Neural progenitor cell (in vitro differentiated cells): ENCODE results near the gene TAGAP. TPM values are rescaled to one million over a fixed set of nuclear protein-coding genes. Genes with fewer than 3 reads are reported as not detected.

Experiments
- DNase-seq: peaks from one replicate; pipeline ENCODE4 v3.0.0-alpha.2; 2016; ENCODE audit warnings: low spot score
- H2AFZ ChIP-seq: fragments of 200-600 bp; sonication (generic); replicated peaks from 2 replicates; pipeline ENCODE4 v1.6.1; 2016; ENCODE audit warnings: antibody characterized with exemption
- H3F3A ChIP-seq: fragments of 200-600 bp; sonication (generic); 2 replicates; pipeline ENCODE4 v1.6.1; 2016; ENCODE audit warnings: antibody characterized with exemption, low read depth
- H3K27ac ChIP-seq: fragments of 200-600 bp; sonication (generic); 2 replicates; pipeline ENCODE4 v1.5.1; 2016; ENCODE audit warnings: mild to moderate bottlenecking
- H3K27me3 ChIP-seq: fragments of 200-600 bp; sonication (generic); 2 replicates; pipeline ENCODE4 v1.6.1; 2016; ENCODE audit warnings: mild to moderate bottlenecking, moderate library complexity
- H3K36me3 ChIP-seq: fragments of 200-600 bp; sonication (generic); 2 replicates; pipeline ENCODE4 v1.5.1; 2016
- H3K4me1 ChIP-seq: fragments of 200-600 bp; sonication (generic); 2 replicates; pipeline ENCODE4 v1.6.1; 2016; ENCODE audit warnings: mixed run types
- H3K4me2 ChIP-seq: fragments of 200-600 bp; sonication (generic); 2 replicates; pipeline ENCODE4 v1.6.1; 2016
- H3K4me3 ChIP-seq: fragments of 200-600 bp; sonication (generic); 2 replicates; pipeline ENCODE4 v1.5.1; 2016
- H3K79me2 ChIP-seq: fragments of 200-600 bp; sonication (generic); 2 replicates; pipeline ENCODE4 v1.6.1; 2016; ENCODE audit warnings: low read depth
- H3K9ac ChIP-seq: fragments of 200-600 bp; sonication (generic); 2 replicates; pipeline ENCODE4 v1.6.1; 2016
- H3K9me3 ChIP-seq: fragments of 200-600 bp; sonication (generic); 2 replicates; pipeline ENCODE4 v1.5.1; 2016; ENCODE audit warnings: low read depth
- H4K20me1 ChIP-seq: fragments of 200-600 bp; sonication (generic); 2 replicates; pipeline ENCODE4 v1.6.1; 2016; ENCODE audit warnings: low read depth
- H3K27ac Mint-ChIP-seq: 3 replicates; pipeline ENCODE4 v1.8.0; 2021; ENCODE audit warnings: mixed read lengths
- H3K27me3 Mint-ChIP-seq: 2 replicates; pipeline ENCODE4 v1.8.0; 2022; ENCODE audit warnings: low read depth, mild to moderate bottlenecking, inconsistent platforms, moderate library complexity, mixed read lengths; ENCODE audit not compliant: insufficient read depth
- H3K36me3 Mint-ChIP-seq: 3 replicates; pipeline ENCODE4 v1.8.0; 2021; ENCODE audit warnings: mixed read lengths
- H3K4me1 Mint-ChIP-seq: 3 replicates; pipeline ENCODE4 v1.8.0; 2021; ENCODE audit warnings: mixed read lengths
- H3K4me3 Mint-ChIP-seq: 3 replicates; pipeline ENCODE4 v1.8.0; 2021; ENCODE audit warnings: mild to moderate bottlenecking, moderate library complexity, mixed read lengths
- H3K9me3 Mint-ChIP-seq: 3 replicates; pipeline ENCODE4 v1.8.0; 2020; ENCODE audit warnings: mixed read lengths
- CTCF ChIP-seq: fragments of 200-600 bp; sonication (generic); IDR thresholded peaks from 2 replicates; pipeline ENCODE4 v1.5.1; 2017; ENCODE audit warnings: antibody characterized with exemption, mild to moderate bottlenecking
- EZH2 ChIP-seq: fragments of 200-600 bp; sonication (generic); IDR thresholded peaks from 2 replicates; pipeline ENCODE4 v1.6.1; 2017; ENCODE audit warnings: antibody characterized with exemption, mild to moderate bottlenecking, moderate library complexity
- EZH2phosphoT487 ChIP-seq: fragments of 200-600 bp; sonication (generic); IDR thresholded peaks from 2 replicates; pipeline ENCODE4 v1.6.1; 2017; ENCODE audit warnings: antibody characterized with exemption
- total RNA-seq: library from RNA; depleted of rRNA; stranded (reverse); fragments of >200 nt; gene quantifications from 2 replicates; pipeline ENCODE4 v1.2.3, GENCODE V29; 2015; ENCODE audit warnings: low replicate concordance

TAGAP gene
- total RNA-seq, 1 donor from 2014 or later: not detected

DNA sequence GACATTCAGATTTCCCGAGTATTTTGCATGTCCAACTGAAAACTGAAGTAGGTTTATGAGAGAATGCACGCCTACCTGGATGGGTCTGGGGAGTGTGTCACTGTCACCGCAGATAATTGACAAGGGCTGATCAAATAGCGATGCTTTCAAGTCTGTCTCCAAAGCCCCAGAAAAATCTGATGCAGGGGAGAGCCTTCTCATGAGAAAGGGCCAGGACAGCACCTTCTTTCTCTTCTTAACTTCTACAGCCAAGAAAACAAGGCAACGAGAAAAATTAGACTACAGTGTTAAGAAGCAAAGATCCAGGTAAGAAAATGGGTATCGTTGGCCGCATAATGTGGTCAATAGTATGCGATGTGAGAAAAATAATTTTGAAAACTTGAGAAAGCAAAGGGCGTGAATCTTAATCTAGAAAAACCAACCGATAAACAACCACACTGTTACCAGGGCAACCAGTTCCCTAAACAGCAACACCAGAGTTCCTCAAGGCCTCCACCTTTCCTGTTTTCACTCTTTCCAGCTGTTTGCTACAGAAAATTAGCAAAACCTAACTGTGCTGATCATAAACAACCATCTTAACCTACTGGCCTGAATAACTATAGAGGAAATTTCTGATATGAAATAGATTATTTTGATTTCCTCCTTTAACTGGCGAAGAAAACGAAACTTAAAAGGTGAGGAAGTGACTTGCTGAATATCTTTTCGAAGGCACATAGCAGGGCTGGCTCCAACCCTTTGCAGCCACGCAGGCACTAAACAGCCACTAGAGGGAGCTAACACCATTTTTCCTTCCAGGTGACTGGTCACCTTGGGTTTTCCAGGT lies 2.6 kb downstream of the TAGAP start:
- Histone ChIP-seq H3K9me3 (no peaks in the 10 kb centered on the region), H3K27me3 (no peaks in the 10 kb centered on the region), H2AFZ (peak overlapping the region; percentile 80), H3K36me3 (no peaks in the 10 kb centered on the region), H3K27ac (no peak overlapping the region), H4K20me1 (no peaks in the 10 kb centered on the region), H3F3A (no peaks in the 10 kb centered on the region), H3K4me2 (no peak overlapping the region), H3K79me2 (no peaks in the 10 kb centered on the region), H3K4me3 (no peak overlapping the region), H3K9ac (no peak overlapping the region), H3K4me1 (no peaks in the 10 kb centered on the region)
- Mint-ChIP-seq H3K4me3 (no peak overlapping the region), H3K9me3 (no peaks in the 10 kb centered on the region), H3K36me3 (no peaks in the 10 kb centered on the region), H3K4me1 (peaks cover 10% of the 10 kb centered on the region), H3K27ac (no peak overlapping the region), H3K27me3 (no peaks in the 10 kb centered on the region)
- TF ChIP-seq CTCF: peak; percentile 99
- TF ChIP-seq EZH2phosphoT487: no peak
- DNase-seq: peak; percentile 88

- H3K9me3 Mint-ChIP-seq: no peaks in the 10 kb centered on the region
Observed at GRCh38 chr6:159041181-159041580, 3.6 kb downstream of the TAGAP start.

DNA sequence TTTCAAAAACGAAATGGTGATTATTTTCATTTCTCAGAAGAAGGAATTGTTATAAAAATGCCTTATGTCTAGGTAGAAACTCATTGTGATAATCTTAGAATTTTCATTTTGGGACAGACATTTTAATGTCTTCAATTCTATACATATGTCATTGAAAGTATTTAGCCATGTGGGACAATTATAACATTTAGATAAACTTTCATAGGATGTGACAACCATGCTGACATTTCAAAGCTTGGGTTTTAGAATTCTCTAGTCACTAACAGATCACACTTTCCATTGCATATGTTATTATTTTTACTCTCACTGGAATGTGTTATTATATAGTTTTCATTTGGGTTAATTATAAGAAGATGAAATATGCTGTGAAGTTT lies 4.9 kb downstream of the TAGAP start:
- H3K79me2 ChIP-seq: no peaks in the 10 kb centered on the region
- H3K4me3 Mint-ChIP-seq: no peak overlapping the region
- H3K27me3 ChIP-seq: no peaks in the 10 kb centered on the region
- no peak overlapping the region for H3K4me3 ChIP-seq
- no peaks in the 10 kb centered on the region for H3K27me3 Mint-ChIP-seq
- no peak overlapping the region for H2AFZ ChIP-seq
- no peak for DNase-seq
- H3K27ac Mint-ChIP-seq: no peak overlapping the region
- no peaks in the 10 kb centered on the region for H3K36me3 Mint-ChIP-seq
- H4K20me1 ChIP-seq: no peaks in the 10 kb centered on the region
- peaks cover 9% of the 10 kb centered on the region for H3K4me1 Mint-ChIP-seq
- no peaks in the 10 kb centered on the region for H3K9me3 ChIP-seq
- H3K36me3 ChIP-seq: no peaks in the 10 kb centered on the region
- no peaks in the 10 kb centered on the region for H3K4me1 ChIP-seq
- no peaks in the 10 kb centered on the region for H3F3A ChIP-seq
- no peak overlapping the region for H3K4me2 ChIP-seq
- TF ChIP-seq CTCF: no peak
- no peak for TF ChIP-seq EZH2phosphoT487
- no peak for TF ChIP-seq EZH2
- no peaks in the 10 kb centered on the region for H3K9me3 Mint-ChIP-seq
- no peak overlapping the region for H3K9ac ChIP-seq
- no peak overlapping the region for H3K27ac ChIP-seq

More at GRCh38 chr6:159041181-159041580, 3.6 kb downstream of the TAGAP start:
- H3F3A ChIP-seq: no peaks in the 10 kb centered on the region
- Mint-ChIP-seq H3K27me3 (no peaks in the 10 kb centered on the region), H3K36me3 (no peaks in the 10 kb centered on the region), H3K4me1 (peaks cover 10% of the 10 kb centered on the region), H3K4me3 (no peak overlapping the region), H3K27ac (no peak overlapping the region)
- no peak for DNase-seq
- H3K4me2 ChIP-seq: no peak overlapping the region
- H4K20me1 ChIP-seq: no peaks in the 10 kb centered on the region
- H3K27me3 ChIP-seq: no peaks in the 10 kb centered on the region
- H3K4me3 ChIP-seq: no peak overlapping the region
- no peaks in the 10 kb centered on the region for H3K36me3 ChIP-seq
- TF ChIP-seq EZH2 (no peak), CTCF (no peak), EZH2phosphoT487 (no peak)
- H3K27ac ChIP-seq: no peak overlapping the region
- no peaks in the 10 kb centered on the region for H3K9me3 ChIP-seq
- H3K9ac ChIP-seq: no peak overlapping the region
- H3K4me1 ChIP-seq: no peaks in the 10 kb centered on the region
- H3K79me2 ChIP-seq: no peaks in the 10 kb centered on the region
- H2AFZ ChIP-seq: no peak overlapping the region
